GM19455 (cell line): ENCODE data around the gene KIAA1671.
A peak's percentile ranks its signal among the peaks of the same experiment; 100 is the strongest.

Experiments used
- ATAC-seq: cut with Tn5 transposase; IDR thresholded peaks from one replicate; pipeline ENCODE4 v1.9.1; 2021; ENCODE audit not compliant: unreplicated experiment

Gene KIAA1671

DNA sequence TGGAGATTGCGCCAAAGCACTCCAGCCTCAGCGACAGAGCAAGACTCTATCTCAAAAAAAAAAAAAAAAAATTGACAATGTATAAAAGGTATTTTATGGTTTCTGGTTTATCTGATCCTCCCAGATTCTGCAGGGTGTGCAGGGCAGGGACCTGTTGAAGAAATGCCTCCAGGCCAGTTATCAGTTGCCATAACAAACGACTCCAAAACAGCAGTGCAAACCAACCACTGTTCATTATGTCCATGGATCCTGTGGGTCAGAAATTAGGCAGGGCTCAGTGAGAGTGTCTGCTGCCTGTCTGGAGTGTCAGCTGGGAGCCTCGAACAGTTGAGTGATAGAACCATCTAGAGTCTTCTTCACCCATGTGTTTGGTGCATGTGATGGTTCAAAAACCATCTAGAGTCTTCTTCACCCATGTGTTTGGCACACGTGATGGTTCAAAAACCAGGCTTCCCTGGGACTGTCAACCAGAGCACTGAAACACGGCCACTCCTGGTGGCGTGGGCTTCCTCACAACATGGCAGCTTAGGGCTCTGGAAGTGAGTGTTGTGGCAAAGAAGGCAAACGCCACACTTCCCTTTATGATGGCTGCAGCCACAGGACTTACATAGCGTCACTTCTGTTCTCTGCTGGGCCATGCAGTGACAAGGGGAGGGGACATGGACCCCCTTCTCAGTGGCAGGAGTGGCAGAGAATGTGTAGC lies 132.0 kb downstream of the KIAA1671 start:
- no peak for ATAC-seq

DNA sequence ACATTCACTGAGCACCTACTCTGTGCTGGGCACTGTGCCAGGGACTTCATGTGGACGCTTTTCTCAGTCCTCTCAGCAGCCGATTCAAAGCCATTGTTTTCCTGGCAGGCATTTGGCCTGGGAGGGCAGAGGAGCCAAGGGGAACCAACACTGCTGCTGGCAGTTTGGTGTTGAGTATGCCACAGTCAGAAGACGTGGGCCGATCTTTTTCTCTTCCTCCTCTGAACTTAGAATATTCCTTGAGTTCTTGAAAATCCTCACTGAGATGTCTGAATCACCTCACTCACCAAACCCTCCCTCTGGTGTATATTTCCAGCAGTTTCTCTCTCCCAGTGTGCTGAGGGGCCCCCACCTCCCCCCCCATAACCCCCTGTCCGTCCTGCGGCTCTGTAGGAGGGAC lies 132.6 kb downstream of the KIAA1671 start:
- ATAC-seq: no peak

DNA sequence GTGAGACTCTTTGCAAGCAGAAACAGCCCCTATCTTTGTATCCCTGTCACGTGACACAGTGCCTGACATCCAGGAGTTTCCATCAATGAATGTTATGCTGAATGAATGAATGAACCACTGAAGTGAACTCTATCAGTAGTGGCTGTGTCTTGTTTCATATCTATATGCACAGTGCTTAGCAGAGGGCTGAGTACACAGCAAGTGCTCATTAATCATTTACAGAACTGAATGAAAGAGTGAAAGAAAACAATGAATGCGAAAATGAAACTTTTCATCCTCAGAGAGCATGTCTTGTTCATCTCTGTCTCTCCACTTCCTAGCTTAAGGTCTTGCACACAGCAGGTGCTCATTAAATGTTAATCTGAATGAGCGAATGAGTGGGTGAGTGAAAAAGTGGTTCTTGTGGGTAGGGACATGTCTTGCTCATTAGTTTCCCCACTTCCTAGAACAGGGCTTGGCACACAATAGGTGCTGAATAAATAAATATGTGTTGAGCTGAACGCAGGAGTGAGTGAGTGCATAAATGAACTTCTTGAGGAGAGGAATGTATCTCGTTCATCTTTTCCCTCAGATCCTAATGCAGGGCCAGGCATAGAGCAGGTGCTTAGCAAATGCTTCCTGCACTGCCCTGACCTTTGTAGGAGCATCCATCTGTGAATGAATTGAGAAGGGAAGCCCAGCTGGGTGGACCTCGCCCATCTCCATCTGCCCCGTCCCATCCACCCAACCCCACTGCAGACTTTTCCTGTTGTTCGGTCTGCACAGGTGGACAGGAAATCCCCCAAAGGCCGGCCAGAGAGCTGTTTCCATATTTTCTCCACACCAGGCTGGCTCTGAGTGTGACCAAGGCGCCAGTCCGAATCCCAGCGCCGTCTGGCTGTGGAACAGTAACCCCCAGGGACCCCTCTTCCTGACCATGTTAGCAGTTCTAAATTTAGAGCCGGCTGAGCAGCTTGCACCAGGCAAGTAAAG lies 133.7 kb downstream of the KIAA1671 start:
- ATAC-seq: peak; percentile 64

DNA sequence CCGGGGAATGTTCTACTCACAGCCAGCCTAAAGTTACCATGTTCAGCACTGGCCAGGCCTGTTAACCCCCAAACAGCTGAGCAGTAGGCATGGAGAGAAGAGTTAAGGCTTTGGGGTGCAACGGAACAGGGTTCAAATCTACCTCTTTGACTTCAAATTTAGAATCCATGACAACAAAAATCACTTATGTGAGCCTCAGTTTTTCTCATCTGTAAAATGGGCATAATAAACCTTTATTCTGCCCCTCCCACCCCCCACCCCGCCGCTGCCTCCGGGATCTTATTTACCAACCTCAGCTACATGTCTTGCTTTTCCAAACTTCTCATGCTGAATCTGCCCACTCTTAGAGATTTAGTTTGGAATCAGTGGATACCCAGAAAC lies 134.4 kb downstream of the KIAA1671 start:
- ATAC-seq: no peak

DNA sequence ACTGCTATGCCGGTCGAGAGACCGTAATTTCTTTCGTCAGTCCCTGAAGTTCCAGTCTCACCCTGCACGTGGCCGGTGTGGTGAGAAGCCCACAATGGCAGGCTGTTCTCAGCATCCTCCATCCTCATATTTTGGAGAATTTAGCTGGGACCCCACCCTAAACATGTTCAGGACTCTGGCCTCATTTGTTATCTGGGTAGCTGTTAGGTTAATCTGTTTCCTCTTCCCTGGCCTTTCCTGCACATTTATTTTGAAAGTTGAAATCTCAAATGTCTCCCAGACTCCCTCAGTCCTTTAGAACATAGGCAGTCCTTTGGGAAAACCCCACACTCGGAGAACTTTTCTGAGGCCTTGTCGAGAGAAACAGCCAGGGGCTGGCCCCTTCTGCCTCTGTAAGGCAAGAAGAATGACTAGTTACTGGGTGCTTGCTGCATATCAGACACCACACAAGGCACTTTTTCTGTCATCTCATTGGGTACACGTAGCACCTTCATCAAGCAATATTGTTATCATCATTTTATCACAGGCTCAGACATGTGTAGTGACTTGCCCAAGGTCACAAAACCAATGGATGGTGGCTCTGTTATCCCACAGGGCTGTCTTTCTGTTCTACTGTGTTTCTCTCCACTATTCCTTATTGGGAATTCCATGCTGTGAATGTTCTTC lies 137.8 kb downstream of the KIAA1671 start:
- ATAC-seq: no peak

DNA sequence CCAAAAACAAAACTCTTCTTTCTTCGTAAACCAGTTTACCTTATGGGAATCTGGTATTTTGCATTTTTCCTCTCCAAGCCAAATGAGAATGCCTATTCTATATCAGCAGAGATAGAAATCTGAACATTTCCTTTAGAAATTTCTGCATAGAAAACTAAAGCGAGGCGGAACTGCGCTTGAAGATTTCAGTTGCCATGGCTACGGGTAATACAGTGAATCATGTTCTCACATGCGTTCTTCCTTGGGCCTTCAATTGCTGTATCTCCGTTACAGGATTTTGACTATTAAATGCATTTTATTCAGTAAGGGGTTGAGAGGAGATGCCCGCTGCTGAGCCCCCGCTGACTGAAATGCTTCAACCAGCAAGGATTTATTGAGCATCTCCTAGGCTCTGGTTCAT lies 138.9 kb downstream of the KIAA1671 start:
- no peak for ATAC-seq

DNA sequence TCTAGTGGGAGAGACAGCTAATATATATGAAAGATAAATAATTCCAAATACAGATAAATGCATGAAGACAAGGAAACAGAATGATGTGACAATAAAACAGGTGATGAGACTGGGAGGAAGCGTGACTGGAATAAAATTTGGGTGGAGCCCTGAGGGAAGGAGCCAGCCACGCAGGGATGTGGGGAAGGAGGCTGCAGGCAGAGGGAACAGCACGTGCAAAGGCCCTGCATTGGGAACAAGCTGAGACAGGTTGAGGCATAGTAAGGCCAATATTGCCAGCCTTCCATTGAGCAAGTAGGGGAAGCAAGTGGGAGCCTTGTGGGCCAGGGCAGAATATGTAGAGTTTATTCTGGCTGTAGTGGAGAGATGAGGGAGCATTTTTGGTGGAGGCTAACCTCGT lies 139.6 kb downstream of the KIAA1671 start:
- no peak for ATAC-seq

DNA sequence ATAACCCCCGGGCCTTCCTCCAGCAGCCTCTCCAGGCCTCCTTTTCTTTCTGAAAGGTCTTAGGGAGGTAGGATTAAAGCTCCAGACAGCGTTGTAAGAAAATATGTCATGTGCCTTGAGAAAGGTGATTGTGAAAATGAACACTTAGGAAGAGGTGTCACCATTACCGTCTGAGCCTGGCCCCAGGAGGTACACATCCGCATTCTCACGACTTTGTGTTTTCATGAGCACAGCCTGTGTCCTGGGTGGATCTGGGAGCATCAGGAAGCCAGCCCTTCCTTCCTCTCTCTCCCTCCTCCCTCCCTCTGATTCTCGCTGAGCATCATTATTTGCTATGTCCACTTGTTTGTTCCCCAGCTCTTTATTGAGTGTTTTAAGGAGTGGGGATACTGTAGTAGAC lies 142.1 kb downstream of the KIAA1671 start:
- ATAC-seq: no peak

DNA sequence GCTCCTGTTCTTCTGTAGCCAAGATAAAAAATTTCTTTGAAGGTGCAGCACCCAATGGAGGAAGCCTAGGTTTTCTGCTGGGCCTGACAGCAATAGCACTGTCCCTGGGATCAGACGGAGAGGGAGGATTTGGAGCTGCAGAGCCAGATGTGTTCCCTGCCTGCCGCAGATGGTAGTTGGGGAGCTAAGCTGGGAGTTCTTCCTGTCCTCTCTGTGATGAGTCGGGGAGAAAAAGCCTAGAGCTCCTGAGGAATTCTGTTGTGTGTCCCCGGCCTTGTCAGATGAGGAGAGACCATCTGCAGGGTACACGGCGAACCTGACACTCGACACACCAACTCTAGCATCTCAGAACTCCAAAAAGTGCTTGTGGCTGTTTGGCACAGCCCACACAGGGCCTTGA lies 143.4 kb downstream of the KIAA1671 start:
- ATAC-seq: no peak

DNA sequence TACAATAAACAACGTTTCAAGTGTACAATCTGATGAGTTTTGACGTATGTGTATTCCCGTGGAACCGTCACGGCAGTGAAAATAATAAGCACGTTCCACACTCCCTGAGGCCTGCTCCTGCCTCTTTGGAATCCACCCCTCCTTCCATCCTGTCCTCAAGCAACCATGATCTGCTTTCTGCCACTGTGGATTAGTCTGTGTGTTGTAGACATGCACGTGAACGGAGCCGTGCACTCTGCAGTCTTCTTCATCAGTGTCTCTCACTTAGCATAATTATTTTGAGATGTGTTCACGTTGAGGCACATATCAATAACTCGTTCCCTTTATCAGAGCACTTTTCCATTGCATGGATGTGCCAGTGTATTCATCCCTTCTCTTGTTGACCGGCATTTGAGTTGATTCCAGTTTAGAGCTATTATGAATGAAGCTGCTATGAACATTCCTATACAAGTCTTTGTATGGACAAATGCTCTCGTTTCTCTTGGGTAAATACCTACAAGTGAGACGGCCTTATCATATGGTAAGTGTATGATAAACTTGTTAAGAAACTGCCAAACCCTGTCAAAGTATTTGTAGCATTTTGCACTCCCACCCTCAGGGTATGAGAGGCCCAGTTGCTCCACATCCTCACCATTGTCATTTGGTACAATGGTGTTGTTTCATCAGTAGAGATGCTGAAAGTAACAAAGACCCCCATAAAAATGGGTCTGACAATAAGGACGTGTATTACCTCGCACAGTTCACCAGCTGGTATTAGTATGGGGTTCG lies 144.3 kb downstream of the KIAA1671 start:
- no peak for ATAC-seq

DNA sequence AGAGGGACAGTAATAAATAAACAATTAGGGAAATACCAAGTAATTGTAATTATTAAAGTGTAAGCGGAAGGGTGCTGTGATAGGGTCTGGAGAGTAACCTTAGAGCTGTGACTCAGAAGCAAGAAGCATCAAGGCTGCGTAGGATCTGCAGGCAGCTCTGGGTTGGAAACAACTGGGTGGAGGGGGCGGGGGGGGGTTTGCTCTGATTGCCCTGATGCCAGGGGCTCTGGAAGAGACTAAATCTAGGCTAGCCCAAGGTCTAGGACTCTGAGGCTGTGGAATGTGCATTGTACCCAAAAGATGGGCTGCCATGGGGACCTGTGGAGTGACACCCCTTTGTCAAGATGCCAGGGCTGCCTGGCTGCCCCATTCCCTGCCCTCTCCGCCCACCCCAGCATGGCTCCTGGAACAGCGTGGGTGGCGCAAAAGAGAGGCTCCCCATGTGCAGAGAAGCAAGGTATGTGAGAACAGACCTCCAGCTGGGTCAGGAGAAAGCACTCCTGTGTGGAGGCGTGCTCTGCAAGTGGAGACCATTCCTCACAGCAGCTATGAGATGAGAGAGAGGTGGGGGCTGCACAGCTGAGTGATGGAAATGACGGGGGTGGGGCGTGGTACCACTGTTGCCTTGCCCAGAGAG lies 146.0 kb downstream of the KIAA1671 start:
- no peak for ATAC-seq

DNA sequence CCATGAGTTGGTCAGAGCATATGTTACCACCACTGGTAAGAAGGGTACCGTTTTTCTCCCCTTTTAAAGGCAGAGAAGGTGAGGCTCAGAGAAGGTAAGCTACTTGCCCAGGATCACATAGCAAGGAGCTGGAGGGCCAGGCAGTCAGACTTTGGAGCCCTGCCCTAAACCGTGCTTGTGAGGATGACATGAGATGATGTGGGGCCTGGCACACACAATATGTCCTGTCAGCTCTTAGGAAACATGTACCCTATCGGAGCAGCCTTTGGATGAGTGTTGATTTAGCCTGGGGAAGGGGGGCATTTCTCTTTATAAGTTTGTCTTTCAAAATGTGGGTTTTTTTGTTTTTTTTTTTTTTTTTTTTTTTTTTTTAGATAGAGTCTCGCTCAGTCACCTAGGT lies 146.7 kb downstream of the KIAA1671 start:
- no peak for ATAC-seq

DNA sequence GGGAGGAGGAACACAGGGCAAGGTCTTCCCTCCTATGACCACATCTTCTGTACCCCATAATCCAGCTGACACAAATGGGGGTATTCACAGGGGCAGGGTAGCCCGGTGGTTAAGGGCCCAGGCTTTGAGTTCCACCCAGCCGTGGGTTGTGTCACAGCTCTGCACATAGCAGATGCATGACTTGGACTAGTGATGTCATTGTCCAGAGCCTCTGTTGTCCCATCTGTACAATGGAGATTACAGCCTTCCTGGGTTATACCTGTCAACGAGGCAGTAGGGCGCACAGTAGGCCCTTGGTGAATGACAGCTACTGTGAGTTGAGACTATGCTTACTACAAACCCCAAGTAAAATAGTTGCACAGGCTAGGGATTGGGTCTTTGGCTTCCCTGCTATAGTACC lies 147.9 kb downstream of the KIAA1671 start:
- ATAC-seq: no peak

DNA sequence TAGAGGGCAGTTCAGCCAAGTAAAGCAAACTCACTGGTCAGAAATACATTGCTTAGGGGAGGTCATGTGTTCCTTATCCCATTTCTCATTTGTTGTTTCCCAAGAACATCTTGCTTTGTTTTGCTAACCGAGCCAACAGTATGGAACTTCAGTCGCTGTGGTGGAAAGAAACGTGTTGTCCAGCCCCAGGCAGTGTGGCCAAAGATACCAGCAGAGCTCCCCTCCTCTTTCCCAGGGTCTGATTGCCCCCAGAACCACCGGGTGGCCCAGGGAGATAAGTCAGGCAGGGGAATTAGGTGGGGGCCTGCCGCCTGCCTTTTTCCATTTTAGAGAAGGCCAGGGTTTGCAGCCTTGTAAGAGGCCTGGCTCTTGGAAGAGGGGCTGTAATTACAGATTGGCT lies 148.4 kb downstream of the KIAA1671 start:
- no peak for ATAC-seq

DNA sequence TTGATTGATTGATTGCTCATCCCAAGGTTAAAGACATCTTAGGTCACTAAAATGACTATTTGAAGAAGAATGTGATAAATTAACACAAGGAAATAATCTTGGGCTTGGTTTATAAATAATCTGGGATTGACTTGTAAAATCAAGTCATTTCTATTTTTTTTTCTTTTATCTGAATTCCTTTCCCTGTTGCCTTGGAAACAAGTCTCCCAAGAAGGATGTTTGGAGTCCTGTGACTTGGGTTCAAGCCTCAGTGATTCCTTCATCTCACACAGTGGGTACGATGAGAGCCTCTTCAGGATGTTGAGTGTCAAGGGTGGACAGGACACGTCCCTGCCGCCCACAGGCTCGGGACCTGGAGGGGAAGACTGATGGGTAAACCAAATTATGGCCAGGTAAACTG lies 149.0 kb downstream of the KIAA1671 start:
- no peak for ATAC-seq

DNA sequence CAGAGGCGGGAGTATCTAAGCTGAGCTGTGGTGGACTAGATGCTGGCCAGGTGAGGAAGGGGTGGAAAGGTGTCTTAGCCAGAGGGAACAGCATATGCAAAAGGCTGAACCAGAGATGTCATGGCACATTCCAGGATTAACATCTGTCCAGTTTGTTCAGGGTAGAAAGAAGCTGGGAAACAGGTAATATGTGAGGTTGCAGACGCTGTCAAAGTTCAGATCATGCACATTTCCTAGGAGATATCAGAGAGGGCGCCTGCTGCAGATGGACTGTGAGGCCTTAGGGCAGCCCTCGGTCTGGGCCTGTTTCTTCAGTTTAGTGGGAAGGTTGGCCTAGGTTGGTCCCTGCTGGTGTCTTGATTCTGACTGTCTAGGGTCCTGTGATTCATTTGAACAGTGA lies 149.5 kb downstream of the KIAA1671 start:
- ATAC-seq: no peak

DNA sequence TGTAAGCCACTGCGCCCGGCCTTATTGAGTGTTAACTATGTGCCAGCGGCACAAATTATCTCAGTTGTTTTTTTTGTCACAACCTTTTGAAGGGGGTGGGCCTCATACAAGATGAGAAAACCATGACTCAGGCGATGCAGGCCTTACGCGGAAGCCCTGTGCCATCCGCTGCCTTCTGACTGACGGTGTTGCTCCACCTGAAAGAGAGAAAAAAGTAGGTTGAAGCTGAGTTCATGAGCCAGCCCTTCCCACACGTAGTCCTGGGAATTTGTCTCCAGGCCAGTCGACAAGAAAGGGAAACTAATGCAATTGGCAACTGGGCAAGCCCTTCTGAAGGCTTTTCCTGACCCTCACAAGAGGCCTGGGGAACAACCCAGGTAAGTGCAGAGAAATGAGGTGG lies 150.2 kb downstream of the KIAA1671 start:
- no peak for ATAC-seq

DNA sequence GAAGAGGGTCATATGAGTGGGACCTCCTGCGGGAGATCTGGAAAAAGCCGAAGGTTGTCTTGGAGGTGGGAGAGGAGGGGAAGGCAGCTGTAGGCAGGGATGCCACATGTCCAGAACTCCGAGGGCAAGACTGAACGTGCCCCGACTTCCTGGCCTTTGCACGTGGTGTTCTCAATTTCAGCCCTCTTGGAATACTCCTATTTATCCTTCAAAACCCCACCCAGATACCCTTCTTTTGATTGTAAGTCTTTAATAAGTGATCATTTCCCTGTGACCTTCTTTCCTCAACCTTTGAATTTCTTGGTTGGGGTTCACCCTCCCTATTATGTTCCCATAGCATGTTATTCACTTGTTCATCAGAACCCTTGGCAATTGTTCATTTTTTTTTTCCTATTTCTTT lies 151.9 kb downstream of the KIAA1671 start:
- no peak for ATAC-seq

DNA sequence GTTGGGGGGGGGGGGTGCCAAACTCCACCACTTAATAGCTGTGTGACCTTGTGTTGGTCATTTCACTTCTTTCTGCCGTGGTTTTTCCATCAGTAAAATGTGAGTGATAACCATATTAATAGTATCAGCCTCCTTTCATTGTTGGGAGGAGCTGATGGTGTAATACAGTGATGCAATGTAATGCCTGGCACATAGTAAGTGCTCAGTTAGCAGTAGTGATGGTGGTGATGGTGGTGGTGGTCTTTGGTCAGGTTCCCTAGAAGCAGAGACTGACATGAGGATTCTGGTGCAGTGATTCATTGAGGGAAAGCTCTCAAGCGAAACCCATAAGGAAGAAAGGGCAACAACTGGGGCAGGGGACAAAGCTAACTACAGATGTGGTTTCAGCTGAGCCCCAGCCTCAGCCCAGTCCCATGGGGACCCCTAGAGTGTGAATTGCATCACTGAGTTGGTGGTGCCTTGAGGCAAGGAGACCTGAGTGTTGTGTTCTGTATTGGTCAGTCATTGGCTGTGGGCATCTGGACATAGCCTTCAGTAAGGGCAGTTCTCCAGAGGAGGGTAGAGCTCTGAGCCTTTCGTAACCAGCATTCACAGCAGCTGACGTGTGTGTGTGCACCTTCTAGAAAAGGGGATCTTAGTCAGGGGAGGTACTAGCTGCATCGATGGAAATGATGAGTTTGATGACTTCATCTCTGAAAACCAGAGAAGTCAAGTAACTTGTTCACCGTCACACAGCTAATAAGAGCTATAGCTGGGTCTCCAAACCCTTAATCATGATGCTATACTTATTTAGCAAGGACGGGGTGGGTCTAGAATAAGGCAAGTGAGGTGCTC lies 153.5 kb downstream of the KIAA1671 start:
- ATAC-seq: no peak
